Testis (tissue), 3 donors: ENCODE results near the gene CCM2. TPM values are rescaled to one million over a fixed set of nuclear protein-coding genes. Genes with fewer than 3 reads are reported as not detected.
A peak's percentile ranks its signal among the peaks of the same experiment; 100 is the strongest.

ENCODE experiments used
- DNase-seq: peaks from one replicate; pipeline ENCODE4 v3.0.0-alpha.2; 2019
- H3K27ac ChIP-seq, 2 donors: fragments of 200-600 bp; sonication (generic); one replicate each; pipeline ENCODE4 v1.5.1; 2019
- H3K27me3 ChIP-seq: fragments of 200-600 bp; sonication (generic); one replicate; pipeline ENCODE4 v1.5.1; 2019
- H3K36me3 ChIP-seq: fragments of 200-600 bp; sonication (generic); one replicate; pipeline ENCODE4 v1.5.1; 2017; ENCODE audit warnings: low read depth; ENCODE audit errors: missing control alignments
- H3K4me1 ChIP-seq: fragments of 200-600 bp; sonication (generic); one replicate; pipeline ENCODE4 v1.5.1; 2019
- H3K4me3 ChIP-seq, 2 donors: fragments of 200-600 bp; sonication (generic); one replicate each; pipeline ENCODE4 v1.5.1; 2017 to 2019
- H3K9me3 ChIP-seq: fragments of 200-600 bp; sonication (generic); one replicate; pipeline ENCODE4 v1.5.1; 2017
- POLR2A ChIP-seq: fragments of 450-650 bp; IDR thresholded peaks from one replicate; pipeline ENCODE4 v1.6.1; 2017; ENCODE audit warnings: antibody characterized with exemption, mild to moderate bottlenecking, moderate library complexity
- WGBS, 2 donors: methylation state at CpG; one replicate each; pipeline ENCODE4 v1.1.5; 2018; 5-methylcytosine and 5-hydroxymethylcytosine counted together
- intact Hi-C: fragments of 100-400 bp; cut with DNase I; formaldehyde crosslinking; loops from one replicate; pipeline ENCODE4 v1.15.1; 2023; ENCODE audit warnings: low total_unique reads
- polyA plus RNA-seq: library from polyadenylated mRNA; stranded (reverse); fragments of 350-450 nt; fragmentation: Illumina TruSeq; extraction: RNeasy Lipid Tissue Mini Kit (QIAGEN cat#74804); gene quantifications from one replicate; pipeline ENCODE4 v1.2.3, GENCODE V29; 2014; ENCODE audit warnings: low read depth, low replicate concordance; ENCODE audit not compliant: insufficient read depth
- total RNA-seq, 2 donors: library from RNA; depleted of rRNA; stranded (reverse); fragments of >200 nt; gene quantifications; one replicate each; pipeline ENCODE4 v1.2.3, GENCODE V29; 2016
- TF ChIP-seq, protein P1 (sequence below), 3 experiments: fragments of 450-650 bp in 2 of 3; fragments of 200-600 bp in 1 of 3; sonication (generic) in 1 of 3; IDR thresholded peaks; one replicate each; pipeline ENCODE4 v1.5.1; 2016 to 2019; ENCODE audit warnings: antibody characterized with exemption in 3 of 3, mild to moderate bottlenecking in 2 of 3, moderate library complexity in 1 of 3

Gene CCM2
- total and polyA plus RNA-seq, 3 donors from 2014 or later: 57.6 to 95.1 (median 85.4) TPM

- WGBS, 2 donors: 25 to 67% methylated on average over 2 to 10 of the region's 10 CpGs
- no peak overlapping the region for H3K4me3 ChIP-seq
- no peaks in the 10 kb centered on the region for H3K36me3 ChIP-seq
- no peak for TF ChIP-seq POLR2A
- TF ChIP-seq, protein P1, sequence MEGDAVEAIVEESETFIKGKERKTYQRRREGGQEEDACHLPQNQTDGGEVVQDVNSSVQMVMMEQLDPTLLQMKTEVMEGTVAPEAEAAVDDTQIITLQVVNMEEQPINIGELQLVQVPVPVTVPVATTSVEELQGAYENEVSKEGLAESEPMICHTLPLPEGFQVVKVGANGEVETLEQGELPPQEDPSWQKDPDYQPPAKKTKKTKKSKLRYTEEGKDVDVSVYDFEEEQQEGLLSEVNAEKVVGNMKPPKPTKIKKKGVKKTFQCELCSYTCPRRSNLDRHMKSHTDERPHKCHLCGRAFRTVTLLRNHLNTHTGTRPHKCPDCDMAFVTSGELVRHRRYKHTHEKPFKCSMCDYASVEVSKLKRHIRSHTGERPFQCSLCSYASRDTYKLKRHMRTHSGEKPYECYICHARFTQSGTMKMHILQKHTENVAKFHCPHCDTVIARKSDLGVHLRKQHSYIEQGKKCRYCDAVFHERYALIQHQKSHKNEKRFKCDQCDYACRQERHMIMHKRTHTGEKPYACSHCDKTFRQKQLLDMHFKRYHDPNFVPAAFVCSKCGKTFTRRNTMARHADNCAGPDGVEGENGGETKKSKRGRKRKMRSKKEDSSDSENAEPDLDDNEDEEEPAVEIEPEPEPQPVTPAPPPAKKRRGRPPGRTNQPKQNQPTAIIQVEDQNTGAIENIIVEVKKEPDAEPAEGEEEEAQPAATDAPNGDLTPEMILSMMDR (IDR thresholded peaks at IDR 0.05): no peak
- intact Hi-C loops: no loop called here
- H3K27ac ChIP-seq: peak overlapping the region in 1 of 2 donors; percentile 18
- no peaks in the 10 kb centered on the region for H3K9me3 ChIP-seq
- no peaks in the 10 kb centered on the region for H3K27me3 ChIP-seq
- H3K4me1 ChIP-seq: peaks cover 21% of the 10 kb centered on the region
- DNase-seq: no peak
Measured at GRCh38 chr7:45082831-45083331, 82.9 kb downstream of the CCM2 start.

DNA sequence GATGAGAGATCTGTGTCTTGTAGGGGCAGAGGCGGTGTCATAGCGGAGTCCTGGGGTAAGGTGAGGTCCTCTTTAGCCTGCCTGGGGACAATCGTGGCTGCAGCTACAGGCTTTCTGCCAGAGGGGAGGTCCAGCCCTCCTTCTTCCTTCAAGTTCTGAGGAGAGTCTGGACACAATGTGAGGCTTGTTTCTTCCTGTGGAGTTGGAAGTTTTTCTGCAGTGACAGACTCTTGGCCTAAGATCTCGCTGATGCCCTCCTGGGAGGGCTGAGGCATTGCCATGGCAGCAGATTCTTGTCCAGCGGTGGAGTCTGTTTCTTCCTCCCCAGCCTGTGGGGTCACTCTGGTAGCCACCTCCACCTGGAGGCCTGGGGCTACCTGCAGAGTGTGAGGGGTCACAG lies 84.3 kb downstream of the CCM2 start:
- Histone ChIP-seq H3K36me3 (no peaks in the 10 kb centered on the region), H3K27ac (no peak overlapping the region), H3K4me3 (no peak overlapping the region), H3K27me3 (no peaks in the 10 kb centered on the region), H3K9me3 (no peaks in the 10 kb centered on the region), H3K4me1 (peaks cover 28% of the 10 kb centered on the region)
- 58 to 67% methylated on average over 4 to 5 of the region's 5 CpGs for WGBS, 2 donors
- intact Hi-C loops: no loop called here
- DNase-seq: peak; percentile 36
- TF ChIP-seq, protein P1 (IDR thresholded peaks at IDR 0.05): no peak
- TF ChIP-seq POLR2A: no peak

GRCh38 chr7:45084901-45085618 lies 85.1 kb downstream of the CCM2 start:
- no peak for DNase-seq
- TF ChIP-seq, protein P1 (IDR thresholded peaks at IDR 0.05): no peak
- TF ChIP-seq POLR2A: no peak
- peaks cover 28% of the 10 kb centered on the region for H3K4me1 ChIP-seq
- no peaks in the 10 kb centered on the region for H3K9me3 ChIP-seq
- H3K4me3 ChIP-seq: no peak overlapping the region
- no peaks in the 10 kb centered on the region for H3K36me3 ChIP-seq
- H3K27me3 ChIP-seq: no peaks in the 10 kb centered on the region
- intact Hi-C loops: no loop called here
- no peak overlapping the region for H3K27ac ChIP-seq
- WGBS, 2 donors: 68 to 78% methylated on average over 12 to 24 of the region's 24 CpGs

DNA sequence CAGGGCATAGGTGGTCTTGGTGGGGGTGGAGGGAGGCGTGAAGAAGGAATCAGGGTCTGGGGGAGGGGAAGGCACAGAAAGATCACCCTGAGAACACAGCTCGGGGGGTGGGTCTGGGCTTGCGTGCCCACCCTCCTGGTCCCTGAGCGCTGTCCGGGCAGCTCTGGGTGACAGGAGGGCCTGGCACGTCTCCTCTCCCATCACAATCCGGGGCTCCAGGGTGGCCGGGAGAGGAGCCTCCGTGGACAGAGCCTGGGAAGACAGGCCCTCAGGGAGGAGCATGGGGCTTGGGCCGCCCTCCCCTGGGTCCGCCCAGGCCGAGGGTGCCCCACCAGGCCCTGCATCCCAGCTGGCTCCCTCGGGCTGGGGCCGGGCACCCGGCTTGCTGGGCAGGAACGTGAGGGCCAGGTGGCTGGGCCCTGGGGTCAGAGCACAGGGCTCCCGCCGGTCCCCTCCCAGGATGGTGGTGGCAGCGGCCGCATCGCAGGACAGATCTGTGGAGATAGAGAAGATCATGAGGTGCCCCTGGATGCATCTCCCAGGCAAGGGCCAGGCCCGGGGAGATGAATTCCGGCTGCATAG lies 85.7 kb downstream of the CCM2 start:
- Histone ChIP-seq H3K27me3 (no peaks in the 10 kb centered on the region), H3K4me3 (no peak overlapping the region), H3K36me3 (no peaks in the 10 kb centered on the region), H3K27ac (no peak overlapping the region), H3K4me1 (peaks cover 28% of the 10 kb centered on the region), H3K9me3 (no peaks in the 10 kb centered on the region)
- intact Hi-C loops: no loop called here
- TF ChIP-seq, protein P1 (IDR thresholded peaks at IDR 0.05): no peak
- TF ChIP-seq POLR2A: no peak
- 64 to 81% methylated on average over 5 to 21 of the region's 23 CpGs for WGBS, 2 donors
- no peak for DNase-seq
